HCT116 (cell line): ENCODE measurements around the gene OR6J1. TPM values are rescaled to one million over a fixed set of nuclear protein-coding genes. Genes with fewer than 3 reads are reported as not detected.
"Not testable (repeated sequence)": the region's sequence is repeated elsewhere in the genome, so short reads cannot be mapped to it uniquely, and the experiment has no call there.

Source experiments
- ATAC-seq: fragments of 200-7000 bp; cut with Tn5 transposase; 2 replicates; pipeline ENCODE4 v1.9.1; 2020; ENCODE audit warnings: mild to moderate bottlenecking, moderate library complexity
- BruUV-seq: library from RNA; stranded (reverse); fragments of 400-500 nt; replicated peaks from 2 replicates; lab custom pipeline; 2021; lab: Mats Ljungman, UMichigan
- CTCF ChIA-PET: fragments of 300-600 bp; sonication (Branson Sonifier 250); formaldehyde crosslinking; loops from one replicate; lab custom pipeline; 2021; ENCODE audit warnings: antibody characterized with exemption; lab: Charles Lee
- POLR2A ChIA-PET: fragments of 300-600, 350-600 bp; sonication (Branson Sonifier 250); formaldehyde crosslinking; loops from one replicate; lab custom pipeline; 2021; ENCODE audit warnings: antibody characterized with exemption; lab: Charles Lee
- RAD21 ChIA-PET, 2 experiments: fragments of 300-600 bp; sonication (Branson Sonifier 250); formaldehyde crosslinking; loops; one replicate each; lab custom pipeline; 2023; ENCODE audit warnings: low total read pairs in 2 of 2; ENCODE audit not compliant: uncharacterized antibody in 2 of 2, unreplicated experiment in 2 of 2, low non-redundant PET in 1 of 2; lab: Charles Lee
- DNase-seq: peaks from one replicate; pipeline ENCODE4 v3.0.0-alpha.2; 2010; ENCODE audit warnings: low read depth, low spot score
- H2AFZ ChIP-seq: fragments of 200-600 bp; shearing (Covaris generic), sonication (generic); 2 replicates; pipeline ENCODE4 v1.6.1; 2017; ENCODE audit warnings: low read depth, mixed run types, mixed read lengths, antibody characterized with exemption, low read length; ENCODE audit not compliant: poor library complexity, severe bottlenecking
- H3K27ac ChIP-seq: 2 replicates; pipeline ENCODE4 v1.5.1; 2012; ENCODE audit warnings: low read depth, low read length
- H3K27me3 ChIP-seq: fragments of 200-600 bp; sonication (generic); 2 replicates; pipeline ENCODE4 v1.6.1; 2016; ENCODE audit warnings: mixed run types, low read length, mixed read lengths; ENCODE audit not compliant: insufficient read depth
- H3K36me3 ChIP-seq, 2 experiments: fragments of 200-500 bp in 1 of 2; fragments of 200-600 bp in 1 of 2; sonication (Bioruptor generic) in 1 of 2; sonication (generic) in 1 of 2; 2 replicates each; pipeline versions ENCODE4 v1.5.1 to v1.6.1; 2014 to 2016; ENCODE audit warnings: low read length in 2 of 2, inconsistent platforms in 1 of 2, mixed read lengths in 1 of 2, mixed run types in 1 of 2; ENCODE audit not compliant: insufficient read depth in 2 of 2, control insufficient read depth in 1 of 2
- H3K4me1 ChIP-seq, 2 experiments: fragments of 200-600 bp in 1 of 2; sonication (generic) in 1 of 2; 2 replicates each; pipeline versions ENCODE4 v1.5.1 to v1.6.1; 2012 to 2017; ENCODE audit warnings: low read length in 2 of 2, inconsistent platforms in 1 of 2, mild to moderate bottlenecking in 1 of 2, mixed read lengths in 1 of 2, mixed run types in 1 of 2, moderate library complexity in 1 of 2; ENCODE audit not compliant: insufficient read depth in 2 of 2, control insufficient read depth in 1 of 2
- H3K4me2 ChIP-seq: fragments of 200-600 bp; sonication (generic); 2 replicates; pipeline ENCODE4 v1.6.1; 2017; ENCODE audit warnings: mixed run types, low read length, mixed read lengths
- H3K4me3 ChIP-seq, 2 experiments: fragments of 200-600 bp in 1 of 2; sonication (generic) in 1 of 2; replicated peaks in 1 of 2; 2 replicates each; pipeline ENCODE4 v1.5.1; 2011 to 2016; ENCODE audit warnings: low read length in 2 of 2, control low read depth in 1 of 2, low read depth in 1 of 2, mild to moderate bottlenecking in 1 of 2, mixed read lengths in 1 of 2, mixed run types in 1 of 2
- H3K79me2 ChIP-seq: fragments of 200-600 bp; sonication (generic); 2 replicates; pipeline ENCODE4 v1.6.1; 2017; ENCODE audit warnings: mild to moderate bottlenecking, mixed run types, low read length, moderate library complexity, mixed read lengths; ENCODE audit not compliant: insufficient read depth
- H3K9ac ChIP-seq: fragments of 200-600 bp; sonication (generic); 2 replicates; pipeline ENCODE4 v1.6.1; 2016; ENCODE audit warnings: low read length, mixed read lengths
- H3K9me2 ChIP-seq: fragments of 200-600 bp; sonication (generic), shearing (Covaris generic); 2 replicates; pipeline ENCODE4 v1.6.1; 2017; ENCODE audit warnings: mixed run types, mild to moderate bottlenecking, moderate library complexity; ENCODE audit not compliant: insufficient read depth
- H3K9me3 ChIP-seq, 2 experiments: fragments of 200-500 bp in 1 of 2; fragments of 200-600 bp in 1 of 2; sonication (Bioruptor generic) in 1 of 2; sonication (generic) in 1 of 2; 2 replicates each; pipeline ENCODE4 v1.6.1; 2014 to 2017; ENCODE audit warnings: low read length in 2 of 2, mixed read lengths in 2 of 2, inconsistent platforms in 1 of 2, low read depth in 1 of 2, mild to moderate bottlenecking in 1 of 2, mixed run types in 1 of 2, moderate library complexity in 1 of 2; ENCODE audit not compliant: control insufficient read depth in 1 of 2, insufficient read depth in 1 of 2
- H4K20me1 ChIP-seq: fragments of 200-600 bp; sonication (generic), shearing (Covaris generic); 2 replicates; pipeline ENCODE4 v1.6.1; 2017; ENCODE audit warnings: mixed run types, mild to moderate bottlenecking, moderate library complexity; ENCODE audit not compliant: insufficient read depth
- CBX3 ChIP-seq: IDR thresholded peaks from 2 replicates; pipeline ENCODE4 v1.6.1; 2012; ENCODE audit warnings: low read depth
- CEBPB ChIP-seq: IDR thresholded peaks from 2 replicates; pipeline ENCODE4 v1.6.1; 2012; ENCODE audit warnings: low read depth
- EZH2phosphoT487 ChIP-seq: fragments of 200-600 bp; IDR thresholded peaks from 2 replicates; pipeline ENCODE4 v1.6.1; 2018; ENCODE audit warnings: antibody characterized with exemption, borderline replicate concordance
- FOSL1 ChIP-seq: IDR thresholded peaks from 2 replicates; pipeline ENCODE4 v1.6.1; 2012; ENCODE audit warnings: low read depth
- POLR2AphosphoS5 ChIP-seq: IDR thresholded peaks from 2 replicates; pipeline ENCODE4 v1.6.1; 2011; ENCODE audit warnings: mild to moderate bottlenecking, low read depth, low read length, moderate library complexity
- RAD21 ChIP-seq: IDR thresholded peaks from 2 replicates; pipeline ENCODE4 v1.6.1; 2012; ENCODE audit warnings: low read depth, mild to moderate bottlenecking
- SIN3A ChIP-seq: IDR thresholded peaks from 2 replicates; pipeline ENCODE4 v1.6.1; 2012; ENCODE audit warnings: low read depth
- intact Hi-C: fragments of 100-400 bp; cut with micrococcal nuclease; formaldehyde crosslinking; loops from 2 replicates; pipeline ENCODE4 v1.10.0; 2022
- total RNA-seq: library from RNA; stranded (reverse); gene quantifications from one replicate; pipeline ENCODE4 v1.2.1, GENCODE V29; 2021; ENCODE audit not compliant: unreplicated experiment
- TF ChIP-seq, protein P1 (sequence below): IDR thresholded peaks from 2 replicates; pipeline ENCODE4 v1.6.1; 2012; ENCODE audit warnings: low read depth
- TF ChIP-seq, protein P2 (sequence below): IDR thresholded peaks from 2 replicates; pipeline ENCODE4 v1.6.1; 2012
- TF ChIP-seq, protein P3 (sequence below): IDR thresholded peaks from 2 replicates; pipeline ENCODE4 v1.6.1; 2012

OR6J1 gene
- total RNA-seq, 1 experiment from 2014 or later = not detected

DNA sequence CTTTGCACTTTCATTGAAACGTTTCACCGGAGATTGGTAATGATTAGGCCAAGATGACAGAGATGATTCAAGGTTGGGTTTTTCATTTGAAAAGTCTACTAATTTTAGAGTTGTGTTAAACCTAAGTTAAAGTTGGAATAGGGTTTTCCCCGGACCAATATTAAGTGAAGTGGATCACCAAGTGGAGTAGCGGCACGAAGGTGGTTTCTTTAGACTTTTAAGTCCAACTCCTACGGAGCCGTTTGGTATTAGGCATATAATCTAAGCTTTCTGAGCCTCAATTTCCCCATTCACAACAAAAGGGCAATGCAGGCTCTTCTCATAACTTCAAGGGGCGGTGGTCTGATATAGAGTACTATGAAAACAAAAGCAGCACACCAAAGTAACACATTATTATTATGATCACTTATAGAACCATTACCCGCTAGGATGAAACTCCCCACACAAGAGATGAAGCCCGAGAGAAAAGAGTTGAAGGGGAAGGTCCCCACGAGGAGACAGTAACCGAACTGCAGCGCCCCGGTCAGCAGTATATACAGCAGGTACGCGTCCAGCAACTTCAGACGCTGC is 55.5 kb downstream of the OR6J1 start (continued):
- TF ChIP-seq, protein P1, sequence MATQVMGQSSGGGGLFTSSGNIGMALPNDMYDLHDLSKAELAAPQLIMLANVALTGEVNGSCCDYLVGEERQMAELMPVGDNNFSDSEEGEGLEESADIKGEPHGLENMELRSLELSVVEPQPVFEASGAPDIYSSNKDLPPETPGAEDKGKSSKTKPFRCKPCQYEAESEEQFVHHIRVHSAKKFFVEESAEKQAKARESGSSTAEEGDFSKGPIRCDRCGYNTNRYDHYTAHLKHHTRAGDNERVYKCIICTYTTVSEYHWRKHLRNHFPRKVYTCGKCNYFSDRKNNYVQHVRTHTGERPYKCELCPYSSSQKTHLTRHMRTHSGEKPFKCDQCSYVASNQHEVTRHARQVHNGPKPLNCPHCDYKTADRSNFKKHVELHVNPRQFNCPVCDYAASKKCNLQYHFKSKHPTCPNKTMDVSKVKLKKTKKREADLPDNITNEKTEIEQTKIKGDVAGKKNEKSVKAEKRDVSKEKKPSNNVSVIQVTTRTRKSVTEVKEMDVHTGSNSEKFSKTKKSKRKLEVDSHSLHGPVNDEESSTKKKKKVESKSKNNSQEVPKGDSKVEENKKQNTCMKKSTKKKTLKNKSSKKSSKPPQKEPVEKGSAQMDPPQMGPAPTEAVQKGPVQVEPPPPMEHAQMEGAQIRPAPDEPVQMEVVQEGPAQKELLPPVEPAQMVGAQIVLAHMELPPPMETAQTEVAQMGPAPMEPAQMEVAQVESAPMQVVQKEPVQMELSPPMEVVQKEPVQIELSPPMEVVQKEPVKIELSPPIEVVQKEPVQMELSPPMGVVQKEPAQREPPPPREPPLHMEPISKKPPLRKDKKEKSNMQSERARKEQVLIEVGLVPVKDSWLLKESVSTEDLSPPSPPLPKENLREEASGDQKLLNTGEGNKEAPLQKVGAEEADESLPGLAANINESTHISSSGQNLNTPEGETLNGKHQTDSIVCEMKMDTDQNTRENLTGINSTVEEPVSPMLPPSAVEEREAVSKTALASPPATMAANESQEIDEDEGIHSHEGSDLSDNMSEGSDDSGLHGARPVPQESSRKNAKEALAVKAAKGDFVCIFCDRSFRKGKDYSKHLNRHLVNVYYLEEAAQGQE = no peak
- TF ChIP-seq SIN3A (no peak), FOSL1 (no peak), CEBPB (no peak), RAD21 (no peak), POLR2AphosphoS5 (no peak), CBX3 (no peak), EZH2phosphoT487 (no peak)
- TF ChIP-seq, protein P2, sequence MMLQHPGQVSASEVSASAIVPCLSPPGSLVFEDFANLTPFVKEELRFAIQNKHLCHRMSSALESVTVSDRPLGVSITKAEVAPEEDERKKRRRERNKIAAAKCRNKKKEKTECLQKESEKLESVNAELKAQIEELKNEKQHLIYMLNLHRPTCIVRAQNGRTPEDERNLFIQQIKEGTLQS = no peak
- TF ChIP-seq, protein P3, sequence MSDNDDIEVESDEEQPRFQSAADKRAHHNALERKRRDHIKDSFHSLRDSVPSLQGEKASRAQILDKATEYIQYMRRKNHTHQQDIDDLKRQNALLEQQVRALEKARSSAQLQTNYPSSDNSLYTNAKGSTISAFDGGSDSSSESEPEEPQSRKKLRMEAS = no peak
- TF ChIP-seq, all 23 proteins: peak for 0

DNA sequence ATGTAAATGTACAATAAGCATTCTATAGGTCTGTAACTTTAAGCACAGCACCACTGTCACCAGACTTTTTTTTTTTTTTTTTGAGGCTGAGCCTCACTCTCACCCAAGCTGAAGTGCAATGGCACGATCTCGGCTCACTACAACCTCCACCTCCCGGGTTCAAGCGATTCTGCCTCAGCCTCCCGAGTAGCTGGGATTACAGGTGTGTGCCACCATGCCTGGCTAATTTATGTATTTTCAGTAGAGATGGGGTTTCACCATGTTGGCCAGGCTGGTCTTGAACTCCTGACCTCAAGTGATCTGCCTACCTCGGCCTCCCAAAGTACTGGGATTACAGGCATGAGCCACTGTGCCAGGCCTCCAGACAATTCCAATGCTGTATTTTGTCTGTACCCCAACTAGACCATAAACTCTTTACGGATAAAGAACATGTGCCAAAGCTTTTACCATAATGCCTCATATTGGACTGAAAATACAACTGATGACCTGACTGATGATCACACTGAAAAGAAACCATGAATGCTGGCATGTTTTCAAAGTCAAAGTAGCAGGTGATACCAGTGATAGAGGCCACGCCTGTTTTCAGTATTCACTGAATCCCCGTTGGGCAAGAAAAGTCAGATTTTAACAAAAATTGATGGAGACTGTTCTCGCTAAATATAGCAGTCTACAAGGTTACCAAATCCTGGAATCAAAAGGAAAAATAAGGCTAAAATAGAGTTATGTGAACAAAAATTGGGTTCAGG is 56.3 kb downstream of the OR6J1 start:
- H3K27ac ChIP-seq, H4K20me1 ChIP-seq, H3K9me2 ChIP-seq, H3K9me3 ChIP-seq, DNase-seq, BruUV-seq, intact Hi-C loops, RAD21 ChIA-PET, ATAC-seq, H3K36me3 ChIP-seq, H2AFZ ChIP-seq, H3K27me3 ChIP-seq: not testable (repeated sequence)
- Histone ChIP-seq H3K4me2 (peak overlapping the region; percentile 80), H3K4me3 (peak overlapping the region; percentile 71 to 93), H3K4me1 (peaks cover 10 to 22% of the 10 kb centered on the region in 2 experiments), H3K79me2 (peaks cover 61% of the 10 kb centered on the region), H3K9ac (peak overlapping the region; percentile 76)
- ChIA-PET POLR2A (interaction anchor here (1.4 kb wide), 1 partner anchor 10 kb away, joined by 4 read pairs; no protein-coding TSS in a partner anchor), CTCF (interaction anchor here (2.2 to 2.8 kb wide), 2 partner anchors 17 to 65 kb away, joined by 22 to 37 read pairs; no protein-coding TSS in a partner anchor)
